Measurements from ENCODE around the gene MBNL3. TPM values are rescaled to one million over a fixed set of nuclear protein-coding genes. Genes with fewer than 3 reads are reported as not detected.

Gene MBNL3
- total RNA-seq, 1 experiment from 2014 or later: 0.39 TPM

GRCh38 chrX:132388371-132388770 is 100.5 kb downstream of the MBNL3 start:
- no peak for ATAC-seq
- in situ Hi-C loops (cut with HindIII; ENCODE audit: low pct_unique_long_range_greater_than_20kb, low sequenced_read_pairs) (no loop called here), intact Hi-C loops (cut with micrococcal nuclease; ENCODE audit: unreplicated experiment) (no loop called here)
- Histone ChIP-seq H3K4me1 (ENCODE audit: control insufficient read depth, insufficient read depth, low read length) (no peaks in the 10 kb centered on the region), H3K4me3 (ENCODE audit: low read depth in 2 of 2, low read length in 2 of 2) (no peak overlapping the region), H3K27ac (ENCODE audit: low read length) (no peak overlapping the region), H3K27me3 (ENCODE audit: control insufficient read depth, insufficient read depth, low read length) (no peaks in the 10 kb centered on the region), H3K36me3 (ENCODE audit: control insufficient read depth, insufficient read depth, low read length) (no peaks in the 10 kb centered on the region), H3K9me3 (ENCODE audit: control insufficient read depth, insufficient read depth, low read depth, low read length) (no peaks in the 10 kb centered on the region)
- POLR2A ChIA-PET: no interaction called here
- DNase-seq (ENCODE audit: low read depth, low spot score): no peak
- no peak for TF ChIP-seq POLR2AphosphoS5 (IDR thresholded peaks at IDR 0.05; ENCODE audit: low read depth, low read length)
- no peak for TF ChIP-seq CTCF (IDR thresholded peaks at IDR 0.05)
- no peak for TF ChIP-seq TCF7L2 (IDR thresholded peaks at IDR 0.05; ENCODE audit: low read depth, low read length)
- no peak for TF ChIP-seq REST (IDR thresholded peaks at IDR 0.05; ENCODE audit: insufficient read depth in 1 of 2, low read depth in 2 of 2, low read length in 1 of 2)
- CTCF ChIA-PET: interaction anchor here (0.6 kb wide), 1 partner anchor 156 kb away, joined by 3 read pairs; no protein-coding TSS in a partner anchor
- BruUV-seq (replicated peaks): no TSS peak

- BruUV-seq (replicated peaks): no TSS peak
- CTCF ChIA-PET: no interaction called here
- Histone ChIP-seq H3K27me3 (ENCODE audit: control insufficient read depth, insufficient read depth, low read length) (peaks cover 4% of the 10 kb centered on the region; the same call in 1 of the 2 replicates), H3K9me3 (ENCODE audit: control insufficient read depth, insufficient read depth, low read depth, low read length) (no peaks in the 10 kb centered on the region), H3K27ac (ENCODE audit: low read length) (no peak overlapping the region), H3K4me1 (ENCODE audit: control insufficient read depth, insufficient read depth, low read length) (no peaks in the 10 kb centered on the region), H3K4me3 (ENCODE audit: low read depth in 2 of 2, low read length in 2 of 2) (no peak overlapping the region), H3K36me3 (ENCODE audit: control insufficient read depth, insufficient read depth, low read length) (no peaks in the 10 kb centered on the region)
- intact Hi-C loops (cut with micrococcal nuclease; ENCODE audit: unreplicated experiment) (no loop called here), in situ Hi-C loops (cut with HindIII; ENCODE audit: low pct_unique_long_range_greater_than_20kb, low sequenced_read_pairs) (no loop called here)
- POLR2A ChIA-PET: no interaction called here
- TF ChIP-seq CTCF (IDR thresholded peaks at IDR 0.05) (no peak), POLR2AphosphoS5 (IDR thresholded peaks at IDR 0.05; ENCODE audit: low read depth, low read length) (no peak), SIN3A (IDR thresholded peaks at IDR 0.05; ENCODE audit: borderline replicate concordance, insufficient read depth, low read depth, low read length) (no peak), REST (IDR thresholded peaks at IDR 0.05; ENCODE audit: insufficient read depth in 1 of 2, low read depth in 2 of 2, low read length in 1 of 2) (no peak), TCF7L2 (IDR thresholded peaks at IDR 0.05; ENCODE audit: low read depth, low read length) (no peak)
- DNase-seq (ENCODE audit: low read depth, low spot score) (no peak), ATAC-seq (no peak)
These were observed 104.5 kb downstream of the MBNL3 start for GRCh38 chrX:132384301-132384700.
